HEK293 (cell line): ENCODE measurements around the gene CAPN13.

Experiments
- HOXA7 ChIP-seq: sonication (generic); formaldehyde crosslinking; IDR thresholded peaks from 2 replicates; pipeline ENCODE4 v1.8.1; 2022; ENCODE audit warnings: missing genetic modification reagents, borderline replicate concordance
- PRDM4 ChIP-seq: fragments of 450-650 bp; formaldehyde crosslinking; IDR thresholded peaks from 2 replicates; pipeline ENCODE4 v1.5.1; 2017; ENCODE audit warnings: missing biosample characterization, missing genetic modification characterization
- TCF7L2 ChIP-seq: IDR thresholded peaks from 2 replicates; pipeline ENCODE4 v1.6.1; 2011; ENCODE audit warnings: low read depth, mild to moderate bottlenecking, inconsistent platforms, low read length, moderate library complexity, borderline replicate concordance
- ZBTB20 ChIP-seq: fragments of 450-650 bp; formaldehyde crosslinking; IDR thresholded peaks from 2 replicates; pipeline ENCODE4 v1.5.1; 2016; ENCODE audit warnings: missing biosample characterization, missing genetic modification characterization
- ZBTB26 ChIP-seq: fragments of 450-650 bp; formaldehyde crosslinking; optimal IDR thresholded peaks from 2 replicates; pipeline ENCODE3; 2016; ENCODE audit warnings: missing biosample characterization, mild to moderate bottlenecking, missing genetic modification characterization
- ZNF121 ChIP-seq: fragments of 450-650 bp; formaldehyde crosslinking; IDR thresholded peaks from 2 replicates; pipeline ENCODE4 v1.5.1; 2016; ENCODE audit warnings: missing biosample characterization, missing genetic modification characterization
- ZNF140 ChIP-seq: fragments of 450-650 bp; formaldehyde crosslinking; IDR thresholded peaks from 2 replicates; pipeline ENCODE4 v1.5.1; 2016; ENCODE audit warnings: missing biosample characterization, missing genetic modification characterization
- ZNF350 ChIP-seq: fragments of 450-650 bp; formaldehyde crosslinking; IDR thresholded peaks from 2 replicates; pipeline ENCODE4 v1.5.0; 2017; ENCODE audit warnings: missing biosample characterization, mild to moderate bottlenecking, missing genetic modification characterization
- ZNF558 ChIP-seq: fragments of 450-650 bp; formaldehyde crosslinking; IDR thresholded peaks from 2 replicates; pipeline ENCODE4 v1.5.1; 2016; ENCODE audit warnings: missing biosample characterization, missing genetic modification characterization
- TF ChIP-seq, protein P1 (sequence below): fragments of 450-650 bp; formaldehyde crosslinking; IDR thresholded peaks from 2 replicates; pipeline ENCODE4 v1.5.1; 2016; ENCODE audit warnings: missing biosample characterization, missing genetic modification characterization, borderline replicate concordance
- TF ChIP-seq, protein P2 (sequence below): fragments of 450-650 bp; formaldehyde crosslinking; IDR thresholded peaks from 2 replicates; pipeline ENCODE4 v1.5.1; 2016; ENCODE audit warnings: missing biosample characterization, missing genetic modification characterization

- TF ChIP-seq ZBTB26 (tag by site-specific recombination) (no peak), HOXA7 (CRISPR knock-in tag) (no peak), ZNF121 (tag by site-specific recombination) (no peak), ZBTB20 (tag by site-specific recombination) (no peak), ZNF350 (tag by site-specific recombination) (no peak), ZNF140 (tag by site-specific recombination) (no peak), PRDM4 (no peak), ZNF558 (tag by site-specific recombination) (no peak), TCF7L2 (no peak)
- TF ChIP-seq, protein P1, sequence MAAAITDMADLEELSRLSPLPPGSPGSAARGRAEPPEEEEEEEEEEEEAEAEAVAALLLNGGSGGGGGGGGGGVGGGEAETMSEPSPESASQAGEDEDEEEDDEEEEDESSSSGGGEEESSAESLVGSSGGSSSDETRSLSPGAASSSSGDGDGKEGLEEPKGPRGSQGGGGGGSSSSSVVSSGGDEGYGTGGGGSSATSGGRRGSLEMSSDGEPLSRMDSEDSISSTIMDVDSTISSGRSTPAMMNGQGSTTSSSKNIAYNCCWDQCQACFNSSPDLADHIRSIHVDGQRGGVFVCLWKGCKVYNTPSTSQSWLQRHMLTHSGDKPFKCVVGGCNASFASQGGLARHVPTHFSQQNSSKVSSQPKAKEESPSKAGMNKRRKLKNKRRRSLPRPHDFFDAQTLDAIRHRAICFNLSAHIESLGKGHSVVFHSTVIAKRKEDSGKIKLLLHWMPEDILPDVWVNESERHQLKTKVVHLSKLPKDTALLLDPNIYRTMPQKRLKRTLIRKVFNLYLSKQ (tag by site-specific recombination): no peak
- TF ChIP-seq, protein P2, sequence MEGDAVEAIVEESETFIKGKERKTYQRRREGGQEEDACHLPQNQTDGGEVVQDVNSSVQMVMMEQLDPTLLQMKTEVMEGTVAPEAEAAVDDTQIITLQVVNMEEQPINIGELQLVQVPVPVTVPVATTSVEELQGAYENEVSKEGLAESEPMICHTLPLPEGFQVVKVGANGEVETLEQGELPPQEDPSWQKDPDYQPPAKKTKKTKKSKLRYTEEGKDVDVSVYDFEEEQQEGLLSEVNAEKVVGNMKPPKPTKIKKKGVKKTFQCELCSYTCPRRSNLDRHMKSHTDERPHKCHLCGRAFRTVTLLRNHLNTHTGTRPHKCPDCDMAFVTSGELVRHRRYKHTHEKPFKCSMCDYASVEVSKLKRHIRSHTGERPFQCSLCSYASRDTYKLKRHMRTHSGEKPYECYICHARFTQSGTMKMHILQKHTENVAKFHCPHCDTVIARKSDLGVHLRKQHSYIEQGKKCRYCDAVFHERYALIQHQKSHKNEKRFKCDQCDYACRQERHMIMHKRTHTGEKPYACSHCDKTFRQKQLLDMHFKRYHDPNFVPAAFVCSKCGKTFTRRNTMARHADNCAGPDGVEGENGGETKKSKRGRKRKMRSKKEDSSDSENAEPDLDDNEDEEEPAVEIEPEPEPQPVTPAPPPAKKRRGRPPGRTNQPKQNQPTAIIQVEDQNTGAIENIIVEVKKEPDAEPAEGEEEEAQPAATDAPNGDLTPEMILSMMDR: no peak
Measured at GRCh38 chr2:30677861-30678385, 129.3 kb downstream of the CAPN13 start.
